GM19035 (cell line): ENCODE measurements around the gene FCMR.

Experiments used
- ATAC-seq: cut with Tn5 transposase; IDR thresholded peaks from one replicate; pipeline ENCODE4 v1.9.1; 2021; ENCODE audit not compliant: unreplicated experiment

FCMR gene

GRCh38 chr1:206903687-206904086 is 18.1 kb downstream of the FCMR start:
- ATAC-seq, result no peak

- ATAC-seq, result no peak
Observed at GRCh38 chr1:206902702-206903101, 19.0 kb downstream of the FCMR start.

GRCh38 chr1:206901944-206902343 is 19.8 kb downstream of the FCMR start:
- ATAC-seq, result no peak

- ATAC-seq, result no peak
Observed at GRCh38 chr1:206900149-206900548, 21.6 kb downstream of the FCMR start.

- no peak for ATAC-seq
Observed at GRCh38 chr1:206899717-206900116, 22.0 kb downstream of the FCMR start.

GRCh38 chr1:206898915-206899431 is 22.8 kb downstream of the FCMR start:
- no peak for ATAC-seq

GRCh38 chr1:206898089-206898914 is 23.4 kb downstream of the FCMR start:
- no peak for ATAC-seq

- ATAC-seq, result no peak
Observed at GRCh38 chr1:206897175-206897574, 24.6 kb downstream of the FCMR start, which contains the start of gene IL24. Gene IL24, plus strand, starts transcription at chr1:206897443. Its CDS starts 390 bp downstream, at chr1:206897833.

- ATAC-seq, result no peak
Observed at GRCh38 chr1:206896261-206896660, 25.5 kb downstream of the FCMR start.

GRCh38 chr1:206895837-206896242 is 25.9 kb downstream of the FCMR start:
- ATAC-seq, result no peak

GRCh38 chr1:206895325-206895724 is 26.4 kb downstream of the FCMR start:
- ATAC-seq, result no peak

- no peak for ATAC-seq
Observed at GRCh38 chr1:206893380-206893779, 28.4 kb downstream of the FCMR start.

- no peak for ATAC-seq
Observed at GRCh38 chr1:206892351-206892984, 29.3 kb downstream of the FCMR start.

- ATAC-seq, result no peak
Observed at GRCh38 chr1:206891412-206891811, 30.3 kb downstream of the FCMR start.

GRCh38 chr1:206890125-206891060 is 31.3 kb downstream of the FCMR start:
- ATAC-seq, result no peak

- ATAC-seq, result no peak
Observed at GRCh38 chr1:206887701-206888100, 34.0 kb downstream of the FCMR start.

- no peak for ATAC-seq
Observed at GRCh38 chr1:206886831-206887230, 34.9 kb downstream of the FCMR start.

GRCh38 chr1:206885341-206886060 is 36.2 kb downstream of the FCMR start:
- ATAC-seq, result no peak

- ATAC-seq, result no peak
Observed at GRCh38 chr1:206883876-206884275, 37.9 kb downstream of the FCMR start.

GRCh38 chr1:206883160-206883559 is 38.6 kb downstream of the FCMR start:
- ATAC-seq, result no peak
